SK-N-DZ (cell line): ENCODE data around the gene SCARF2.
"Not testable (repeated sequence)": the region's sequence is repeated elsewhere in the genome, so short reads cannot be mapped to it uniquely, and the experiment has no call there.

Source experiments
- DNase-seq: peaks from one replicate; pipeline ENCODE4 v3.0.0-alpha.2; 2015; ENCODE audit warnings: low spot score

The SCARF2 gene

DNA sequence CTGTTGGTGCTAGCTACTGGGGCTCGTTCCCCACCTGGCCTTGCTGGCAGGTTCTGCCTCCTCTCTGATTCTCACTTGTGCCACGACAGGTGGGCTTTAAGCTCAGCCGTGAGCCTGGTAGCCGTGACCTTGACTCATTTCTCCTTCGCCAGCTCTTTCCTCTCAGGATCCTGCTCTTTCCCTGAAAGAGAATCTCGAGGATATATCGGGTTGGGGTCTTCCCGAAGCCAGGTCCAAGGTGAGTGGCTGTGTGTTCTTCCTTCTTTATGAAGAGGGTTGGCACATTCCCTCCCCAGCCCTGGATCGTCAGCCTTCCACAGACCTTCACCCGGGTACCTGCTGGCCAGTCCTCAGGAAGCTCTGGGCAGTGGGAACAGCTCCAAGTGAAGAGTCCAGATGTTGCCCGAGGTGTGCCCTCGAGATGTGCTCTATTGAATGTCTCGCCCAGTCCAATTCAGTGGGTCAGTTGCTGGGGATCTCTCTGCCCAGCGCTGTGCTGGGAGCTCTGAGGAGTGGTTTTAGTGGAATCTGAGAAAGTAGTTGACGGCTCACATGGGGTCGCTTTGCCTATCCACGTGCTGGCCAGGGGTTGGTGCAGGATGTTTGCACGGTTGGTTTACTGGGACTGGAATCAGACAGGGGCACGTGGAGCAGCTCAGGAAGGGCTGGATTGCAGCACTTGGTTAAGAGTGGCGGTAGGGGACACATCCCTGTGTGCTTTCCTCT is 42.3 kb downstream of the SCARF2 start:
- no peak for DNase-seq

DNA sequence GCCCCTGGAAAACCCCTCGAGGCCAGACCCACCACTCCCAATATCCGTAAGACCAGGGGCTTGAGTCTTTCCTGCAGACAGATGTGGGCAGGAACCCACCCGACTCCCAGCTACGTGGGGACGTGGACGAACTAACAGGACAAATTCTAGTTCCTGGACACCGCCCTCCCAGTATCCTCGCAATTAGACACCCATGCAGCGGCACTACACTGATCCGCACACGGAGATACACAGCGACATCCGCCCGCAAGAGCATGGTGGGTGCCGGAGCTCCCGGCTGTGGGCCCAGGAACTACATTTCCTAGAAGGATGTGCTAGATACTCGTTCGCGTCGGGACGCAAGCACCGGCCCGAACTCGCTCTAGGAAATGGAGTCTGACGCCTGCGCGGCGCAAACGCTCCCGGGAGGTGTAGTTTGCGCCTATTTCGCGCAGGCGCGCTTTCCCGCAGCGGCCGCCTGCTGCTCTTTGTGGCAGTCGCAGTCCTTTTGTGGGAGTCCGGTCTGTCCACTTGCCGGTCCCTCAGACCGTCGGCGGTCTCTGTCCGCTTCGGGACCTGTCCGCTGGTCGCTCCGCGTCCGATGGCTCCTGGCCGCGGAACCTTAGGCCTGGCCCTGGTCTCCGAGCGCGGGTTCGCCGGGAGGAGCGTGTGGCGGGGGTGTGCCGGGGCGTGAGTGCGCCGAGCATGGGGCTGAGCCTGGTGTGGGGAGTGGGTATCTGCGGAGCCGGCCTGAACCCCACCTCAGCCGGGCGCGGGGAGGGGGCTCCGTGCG is 43.7 kb downstream of the SCARF2 start, which contains the start of gene ZNF74:
Gene ZNF74, plus strand, starts transcription at position 447 of the 772 bp plus-strand sequence. CDS start 478 bp downstream, outside the sequence.
- peak; percentile 96 for DNase-seq

DNA sequence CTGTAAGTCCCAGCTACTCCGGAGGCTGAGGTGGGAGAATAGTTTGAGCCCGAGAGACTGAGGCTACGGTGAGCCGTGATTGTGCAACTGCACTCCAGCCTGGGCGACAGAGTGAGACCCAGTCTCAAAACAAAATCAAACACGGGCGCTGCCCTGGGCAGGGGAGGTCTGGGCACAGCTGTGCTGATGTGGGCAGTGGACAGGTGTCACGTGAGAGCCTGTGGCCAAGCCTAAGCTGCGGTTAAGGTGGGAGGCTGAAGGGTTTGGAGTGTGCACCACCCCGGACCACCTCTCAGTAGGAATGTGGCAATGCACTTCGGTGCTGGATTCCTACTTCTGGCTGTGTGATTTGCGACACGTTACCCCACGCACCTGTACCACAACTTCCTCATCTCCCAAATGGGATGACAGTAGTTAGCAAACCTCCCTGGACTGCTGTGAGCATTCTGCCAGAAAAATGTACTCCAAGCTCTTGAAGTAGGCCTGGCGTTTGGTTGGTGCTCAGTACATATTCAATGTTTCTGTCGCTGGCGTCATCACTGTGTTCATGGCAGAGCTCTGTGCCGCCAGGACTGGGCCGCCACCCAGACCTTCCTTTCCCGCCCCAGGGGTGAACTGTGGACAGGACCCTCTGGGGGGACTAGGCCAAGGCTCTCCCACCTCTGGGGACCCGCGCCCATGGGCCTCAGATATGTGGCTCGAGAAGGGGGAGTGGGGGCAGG is 44.5 kb downstream of the SCARF2 start:
- DNase-seq, result no peak

GRCh38 chr22:20392365-20392881 is 45.2 kb downstream of the SCARF2 start:
- DNase-seq, result not testable (repeated sequence)

DNA sequence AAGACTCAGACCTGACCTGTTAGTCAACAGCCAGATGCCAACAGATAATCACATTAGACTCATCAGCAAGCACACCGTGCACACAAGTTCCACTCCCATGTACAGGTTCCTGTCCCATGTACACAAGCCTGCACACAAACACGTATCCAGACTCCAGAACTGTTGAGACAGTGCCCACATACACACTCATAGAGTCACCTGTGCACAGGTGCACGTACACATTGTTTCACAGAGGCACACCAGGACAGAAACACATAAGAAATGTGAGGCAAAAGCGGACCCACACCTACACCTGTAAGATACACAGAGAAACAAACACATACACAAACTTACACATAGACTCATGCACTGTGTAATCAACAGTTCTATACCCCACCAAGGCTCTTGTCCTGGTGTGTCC is 46.4 kb downstream of the SCARF2 start:
- no peak for DNase-seq

DNA sequence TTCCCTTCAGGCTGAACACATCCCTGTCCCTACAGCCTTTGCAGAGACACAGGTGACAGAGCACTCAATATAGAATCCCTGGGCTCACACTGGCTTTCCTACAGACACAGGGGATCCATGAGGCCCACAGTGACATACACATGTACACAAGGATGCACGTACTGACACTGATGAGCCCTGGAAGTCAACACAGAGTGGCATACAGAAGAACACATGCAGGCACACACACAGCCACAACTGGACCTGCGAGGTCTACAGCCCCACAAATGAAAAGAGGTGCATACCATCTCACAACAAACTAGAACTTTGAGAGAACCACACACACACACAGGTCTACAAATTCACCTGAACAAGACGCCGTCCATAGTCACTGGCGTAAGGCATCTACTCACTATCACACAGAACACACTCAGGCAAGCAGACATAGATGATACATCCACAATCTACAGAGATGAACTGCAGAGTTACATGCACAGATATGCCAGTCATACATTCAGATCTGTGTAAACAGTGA is 47.2 kb downstream of the SCARF2 start:
- DNase-seq, result no peak

DNA sequence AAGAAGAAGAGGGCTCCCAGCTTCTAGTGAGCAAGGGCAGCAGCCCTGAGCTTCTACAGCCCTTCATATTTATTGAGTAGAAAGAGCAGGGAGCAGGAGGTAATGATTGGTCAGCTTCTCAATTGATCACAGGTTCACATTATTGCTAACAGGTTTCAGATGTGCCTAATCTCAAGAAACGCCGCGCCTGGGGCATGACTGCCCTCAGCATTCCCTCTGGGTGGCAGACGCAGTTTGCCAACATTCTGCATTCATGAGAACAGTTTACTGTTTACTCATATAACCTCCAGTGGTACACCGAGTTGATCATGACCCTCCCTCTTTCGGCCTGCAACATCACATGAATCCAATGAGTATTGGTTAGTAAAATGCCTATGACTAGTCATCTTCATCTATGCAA is 48.3 kb downstream of the SCARF2 start:
- DNase-seq, result no peak

- no peak for DNase-seq
Measured at GRCh38 chr22:20388200-20388599, 49.4 kb downstream of the SCARF2 start.

- DNase-seq, result no peak
Measured at GRCh38 chr22:20386972-20387371, 50.7 kb downstream of the SCARF2 start.

GRCh38 chr22:20386336-20386735 is 51.3 kb downstream of the SCARF2 start:
- DNase-seq, result no peak

DNA sequence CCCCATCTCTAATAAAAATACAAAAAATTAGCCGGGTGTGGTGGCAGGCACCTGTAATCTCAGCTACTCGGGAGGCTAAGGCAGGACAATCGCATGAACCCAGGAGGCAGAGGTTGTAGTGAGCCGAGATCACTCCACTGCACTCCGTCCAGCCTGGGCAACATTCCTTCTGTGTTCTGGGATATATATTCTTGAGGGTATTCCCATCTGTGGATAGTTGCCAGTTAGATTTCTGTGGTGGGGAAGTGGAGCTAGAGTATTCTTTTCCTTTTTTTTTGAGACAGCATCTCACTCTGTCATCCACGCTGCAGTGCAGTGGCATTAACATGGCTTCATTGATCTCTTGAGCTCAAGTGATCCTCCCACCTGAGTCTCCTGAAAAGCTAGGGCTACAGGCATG is 52.8 kb downstream of the SCARF2 start:
- DNase-seq, result no peak

DNA sequence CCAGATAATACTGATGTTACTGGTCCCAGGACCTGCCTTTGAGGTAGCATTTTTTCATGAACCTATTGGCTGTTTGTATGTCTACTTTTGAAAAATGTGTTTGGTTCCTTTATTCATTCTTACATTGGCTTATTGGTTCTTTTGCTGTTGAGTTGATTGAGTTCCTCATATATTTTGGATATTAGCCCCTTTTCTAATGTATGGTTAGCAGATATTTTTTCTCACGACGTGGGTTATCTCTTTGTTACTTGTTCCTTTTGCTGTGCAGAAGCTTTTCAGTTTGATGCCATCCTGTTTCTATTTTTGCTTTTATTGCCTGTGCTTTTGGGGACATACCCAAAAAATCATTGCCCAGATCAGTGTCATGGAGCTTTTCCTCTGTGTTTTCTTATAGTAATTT is 53.5 kb downstream of the SCARF2 start:
- DNase-seq, result no peak

- no peak for DNase-seq
Measured at GRCh38 chr22:20383538-20383937, 54.1 kb downstream of the SCARF2 start.

DNA sequence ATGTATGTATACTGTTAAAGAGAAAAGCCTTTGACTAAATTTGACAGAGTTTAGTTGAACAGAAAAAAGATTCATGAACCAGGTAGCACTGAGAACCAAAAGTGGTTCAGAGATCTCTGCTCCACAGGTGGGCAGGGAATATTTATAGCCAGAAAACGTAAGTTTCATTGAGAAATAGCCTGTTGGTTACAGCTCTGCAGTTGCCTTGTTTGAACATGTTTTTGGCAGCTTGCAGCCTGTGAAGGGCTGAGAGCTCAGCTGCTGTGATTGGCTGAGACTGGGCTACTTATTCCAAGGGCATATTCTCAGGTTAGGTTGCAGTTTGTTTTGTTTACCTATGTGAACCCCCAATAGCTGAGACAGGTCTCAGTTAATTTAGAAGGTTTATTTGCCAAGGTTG is 57.1 kb downstream of the SCARF2 start:
- DNase-seq, result no peak

GRCh38 chr22:20378684-20379083 is 58.9 kb downstream of the SCARF2 start:
- not testable (repeated sequence) for DNase-seq

GRCh38 chr22:20378110-20378509 is 59.5 kb downstream of the SCARF2 start:
- DNase-seq, result no peak

GRCh38 chr22:20376983-20377382 is 60.6 kb downstream of the SCARF2 start:
- DNase-seq, result not testable (repeated sequence)

- DNase-seq, result not testable (repeated sequence)
Measured at GRCh38 chr22:20376281-20376680, 61.3 kb downstream of the SCARF2 start.
